ENCODE data around the gene PUS10. TPM values are rescaled to one million over a fixed set of nuclear protein-coding genes. Genes with fewer than 3 reads are reported as not detected.

PUS10 gene
- total RNA-seq, 1 donor from 2014 or later = 5.5 TPM

GRCh38 chr2:60959501-60959900, 58.6 kb downstream of the PUS10 start:
- Histone ChIP-seq H3K36me3 (peaks cover 6% of the 10 kb centered on the region), H3K4me3 (no peak overlapping the region), H3K4me1 (no peaks in the 10 kb centered on the region), H3K9me3 (replicated peaks) (no peaks in the 10 kb centered on the region), H3K27me3 (ENCODE audit: low read depth) (no peaks in the 10 kb centered on the region), H3K27ac (replicated peaks) (no peak overlapping the region)
- TF ChIP-seq CTCF (IDR thresholded peaks at IDR 0.05; ENCODE audit: borderline replicate concordance) = no peak
- intact Hi-C loops (cut with micrococcal nuclease) = no loop called here
- no peak for DNase-seq

GRCh38 chr2:60958800-60959199, 59.3 kb downstream of the PUS10 start:
- H3K27ac ChIP-seq (replicated peaks) = no peak overlapping the region
- intact Hi-C loops (cut with micrococcal nuclease) = no loop called here
- no peak for DNase-seq
- H3K36me3 ChIP-seq = peaks cover 13% of the 10 kb centered on the region
- no peaks in the 10 kb centered on the region for H3K27me3 ChIP-seq (ENCODE audit: low read depth)
- no peaks in the 10 kb centered on the region for H3K4me1 ChIP-seq
- no peaks in the 10 kb centered on the region for H3K9me3 ChIP-seq (replicated peaks)
- H3K4me3 ChIP-seq = no peak overlapping the region
- no peak for TF ChIP-seq CTCF (IDR thresholded peaks at IDR 0.05; ENCODE audit: borderline replicate concordance)

DNA sequence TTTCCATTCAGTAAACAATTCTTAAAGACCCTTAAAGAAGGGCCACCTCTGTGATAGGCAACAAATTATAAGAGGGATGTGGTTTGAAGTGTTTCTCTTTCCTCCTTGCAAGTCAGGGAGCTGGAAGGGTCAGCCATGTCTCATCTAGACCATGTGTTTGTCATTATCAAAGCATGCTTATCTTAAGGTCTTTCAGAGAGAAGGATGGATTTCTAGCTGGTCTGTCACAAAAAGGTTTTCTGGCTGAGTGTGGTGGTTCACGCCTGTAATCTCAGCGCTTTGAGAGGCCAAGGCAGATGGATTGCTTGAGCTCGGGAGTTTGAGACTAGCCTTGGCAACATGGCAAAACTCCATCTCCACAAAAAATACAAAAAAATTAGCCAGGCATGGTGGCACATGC, 59.7 kb downstream of the PUS10 start:
- Histone ChIP-seq H3K36me3 (peaks cover 18% of the 10 kb centered on the region), H3K4me1 (no peaks in the 10 kb centered on the region)
- no peak for TF ChIP-seq CTCF (IDR thresholded peaks at IDR 0.05; ENCODE audit: borderline replicate concordance)

GRCh38 chr2:60957643-60958042, 60.4 kb downstream of the PUS10 start:
- intact Hi-C loops (cut with micrococcal nuclease) = no loop called here
- H3K27ac ChIP-seq (replicated peaks) = no peak overlapping the region
- peaks cover 25% of the 10 kb centered on the region for H3K36me3 ChIP-seq
- TF ChIP-seq CTCF (IDR thresholded peaks at IDR 0.05; ENCODE audit: borderline replicate concordance) = no peak
- H3K4me1 ChIP-seq = no peaks in the 10 kb centered on the region
- no peak overlapping the region for H3K4me3 ChIP-seq
- H3K27me3 ChIP-seq (ENCODE audit: low read depth) = no peaks in the 10 kb centered on the region
- H3K9me3 ChIP-seq (replicated peaks) = no peaks in the 10 kb centered on the region
- no peak for DNase-seq

More for the DNA sequence above, 59.7 kb downstream of the PUS10 start:
- Histone ChIP-seq H3K27ac (replicated peaks) (no peak overlapping the region), H3K9me3 (replicated peaks) (no peaks in the 10 kb centered on the region), H3K27me3 (ENCODE audit: low read depth) (no peaks in the 10 kb centered on the region), H3K4me3 (no peak overlapping the region)
- DNase-seq = no peak
- intact Hi-C loops (cut with micrococcal nuclease) = no loop called here

DNA sequence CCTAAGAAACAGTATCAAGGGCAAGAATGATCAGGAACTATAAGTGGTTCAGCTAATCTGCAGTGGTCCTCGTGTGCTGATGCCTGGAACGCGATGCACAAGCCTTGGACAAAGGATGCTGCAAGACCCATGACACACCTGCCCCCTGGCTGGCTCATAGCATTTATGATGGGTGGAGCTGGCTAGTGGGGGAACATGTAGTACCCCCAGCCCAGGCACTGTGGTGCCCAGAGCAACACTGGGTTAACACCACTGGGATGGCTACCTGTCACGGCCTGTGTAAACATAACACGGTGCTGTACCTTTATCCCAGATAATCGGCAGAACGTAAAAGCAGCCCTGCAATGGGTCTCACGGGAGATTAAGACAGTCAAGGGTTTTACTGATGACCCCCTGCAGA, 60.8 kb downstream of the PUS10 start:
- H3K9me3 ChIP-seq (replicated peaks) = no peaks in the 10 kb centered on the region
- DNase-seq = no peak
- H3K4me1 ChIP-seq = no peaks in the 10 kb centered on the region
- H3K4me3 ChIP-seq = no peak overlapping the region
- H3K27me3 ChIP-seq (ENCODE audit: low read depth) = no peaks in the 10 kb centered on the region
- peaks cover 29% of the 10 kb centered on the region for H3K36me3 ChIP-seq
- TF ChIP-seq CTCF (IDR thresholded peaks at IDR 0.05; ENCODE audit: borderline replicate concordance) = no peak
- intact Hi-C loops (cut with micrococcal nuclease) = no loop called here
- H3K27ac ChIP-seq (replicated peaks) = no peak overlapping the region

DNA sequence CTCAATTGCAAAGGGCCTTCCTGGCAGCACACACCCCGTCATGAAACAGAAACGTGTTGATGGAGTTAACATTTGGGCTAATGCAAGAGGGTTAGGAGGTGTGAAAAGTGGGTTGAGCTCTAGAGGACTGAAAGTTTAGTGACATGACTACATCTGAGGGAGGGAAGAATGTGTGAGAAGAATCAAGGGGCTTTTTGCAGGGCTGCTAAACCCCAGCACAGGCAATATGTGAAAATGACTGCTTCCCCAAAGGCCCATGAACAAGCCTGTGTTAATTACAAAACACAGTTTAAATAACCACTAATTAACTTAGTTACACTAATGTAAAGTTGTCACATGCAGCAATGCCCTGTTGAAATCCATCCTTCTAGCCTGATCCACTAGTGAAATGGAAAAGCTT, 63.9 kb downstream of the PUS10 start:
- Histone ChIP-seq H3K27ac (replicated peaks) (no peak overlapping the region), H3K36me3 (peaks cover 38% of the 10 kb centered on the region), H3K27me3 (ENCODE audit: low read depth) (no peaks in the 10 kb centered on the region), H3K9me3 (replicated peaks) (no peaks in the 10 kb centered on the region), H3K4me3 (no peak overlapping the region), H3K4me1 (no peaks in the 10 kb centered on the region)
- intact Hi-C loops (cut with micrococcal nuclease) = no loop called here
- DNase-seq = no peak
- TF ChIP-seq CTCF (IDR thresholded peaks at IDR 0.05; ENCODE audit: borderline replicate concordance) = no peak
